ENCODE data around the gene KIFC1.

Gene KIFC1

DNA sequence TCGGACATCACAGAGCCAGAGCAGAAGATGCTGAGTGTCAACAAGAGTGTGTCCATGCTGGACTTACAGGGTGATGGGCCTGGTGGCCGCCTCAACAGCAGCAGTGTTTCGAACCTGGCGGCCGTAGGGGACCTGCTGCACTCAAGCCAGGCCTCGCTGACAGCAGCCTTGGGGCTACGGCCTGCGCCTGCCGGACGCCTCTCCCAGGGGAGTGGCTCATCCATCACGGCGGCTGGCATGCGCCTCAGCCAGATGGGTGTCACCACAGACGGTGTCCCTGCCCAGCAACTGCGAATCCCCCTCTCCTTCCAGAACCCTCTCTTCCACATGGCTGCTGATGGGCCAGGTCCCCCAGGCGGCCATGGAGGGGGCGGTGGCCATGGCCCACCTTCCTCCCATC, 51.4 kb downstream of the KIFC1 start:
- DNase-seq (ENCODE audit: low read depth in 2 of 2) = no peak

GRCh38 chr6:33443619-33444504, 52.2 kb downstream of the KIFC1 start:
- no peak for DNase-seq (ENCODE audit: low read depth in 2 of 2)

GRCh38 chr6:33445119-33445603, 53.5 kb downstream of the KIFC1 start:
- DNase-seq (ENCODE audit: low read depth in 2 of 2) = no peak

DNA sequence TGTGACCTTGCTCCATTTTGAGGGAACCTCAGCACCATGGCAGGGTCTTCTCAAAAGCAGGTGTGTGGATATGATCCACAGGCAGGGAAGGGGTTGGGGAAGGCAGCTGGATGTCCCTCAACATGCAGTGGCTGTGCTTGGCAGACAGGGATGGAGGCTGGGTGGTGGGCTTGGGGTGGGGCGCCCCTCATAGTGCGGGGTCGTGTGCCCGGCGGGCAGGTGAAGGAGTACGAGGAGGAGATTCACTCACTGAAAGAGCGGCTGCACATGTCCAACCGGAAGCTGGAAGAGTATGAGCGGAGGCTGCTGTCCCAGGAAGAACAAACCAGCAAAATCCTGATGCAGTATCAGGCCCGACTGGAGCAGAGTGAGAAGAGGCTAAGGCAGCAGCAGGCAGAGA, 54.7 kb downstream of the KIFC1 start:
- DNase-seq (ENCODE audit: low read depth in 2 of 2) = no peak

- DNase-seq (ENCODE audit: low read depth in 2 of 2) = no peak
Measured at GRCh38 chr6:33450434-33450833, 58.8 kb downstream of the KIFC1 start.

DNA sequence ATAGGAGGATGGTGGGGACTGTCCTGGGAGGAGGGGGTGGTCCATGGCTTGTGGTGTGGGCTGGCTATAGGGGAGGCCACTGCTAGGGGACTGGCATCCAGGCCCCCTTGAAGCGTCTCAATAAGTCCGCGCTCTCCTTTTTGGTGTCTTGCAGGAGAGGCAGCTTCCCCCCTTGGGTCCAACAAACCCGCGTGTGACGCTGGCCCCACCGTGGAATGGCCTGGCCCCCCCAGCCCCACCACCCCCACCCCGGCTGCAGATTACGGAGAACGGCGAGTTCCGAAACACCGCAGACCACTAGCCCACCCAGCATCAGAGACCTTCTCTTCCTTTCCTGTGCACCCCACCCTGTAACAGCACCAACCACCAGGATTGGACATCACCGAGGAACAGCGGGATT, 60.0 kb downstream of the KIFC1 start:
- DNase-seq (ENCODE audit: low read depth in 2 of 2) = no peak

- DNase-seq (ENCODE audit: low read depth in 2 of 2) = no peak
Measured at GRCh38 chr6:33452496-33452895, 60.9 kb downstream of the KIFC1 start.

- DNase-seq (ENCODE audit: low read depth in 2 of 2) = no peak
Measured at GRCh38 chr6:33453393-33454008, 61.9 kb downstream of the KIFC1 start.

GRCh38 chr6:33454009-33454946, 62.7 kb downstream of the KIFC1 start, which contains the start of gene ZBTB9:
Gene ZBTB9, plus strand, starts transcription at chr6:33454576. Its CDS starts 525 bp downstream, at chr6:33455101.
- DNase-seq (ENCODE audit: low read depth in 2 of 2) = peak; percentile 84 to 90

- DNase-seq (ENCODE audit: low read depth in 2 of 2) = no peak
Measured at GRCh38 chr6:33455051-33455450, 63.4 kb downstream of the KIFC1 start.

DNA sequence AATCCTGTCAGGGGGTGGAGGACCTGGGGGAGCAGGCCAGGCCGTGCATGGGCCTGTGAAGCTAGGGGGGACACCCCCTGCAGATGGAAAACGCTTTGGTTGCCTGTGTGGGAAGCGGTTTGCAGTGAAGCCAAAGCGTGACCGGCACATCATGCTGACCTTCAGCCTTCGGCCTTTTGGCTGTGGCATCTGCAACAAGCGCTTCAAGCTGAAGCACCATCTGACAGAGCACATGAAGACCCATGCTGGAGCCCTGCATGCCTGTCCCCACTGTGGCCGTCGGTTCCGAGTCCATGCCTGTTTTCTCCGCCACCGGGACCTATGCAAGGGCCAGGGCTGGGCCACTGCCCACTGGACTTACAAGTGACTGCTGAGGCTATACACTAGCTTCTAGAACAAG, 64.5 kb downstream of the KIFC1 start:
- DNase-seq (ENCODE audit: low read depth in 2 of 2) = no peak

- DNase-seq (ENCODE audit: low read depth in 2 of 2) = no peak
Measured at GRCh38 chr6:33458676-33459075, 67.1 kb downstream of the KIFC1 start.

- no peak for DNase-seq (ENCODE audit: low read depth in 2 of 2)
Measured at GRCh38 chr6:33459226-33459625, 67.6 kb downstream of the KIFC1 start.

All from activated CD8-positive, alpha-beta memory T cell treated with anti-CD3 and anti-CD28 coated beads for 4 hours (primary cell).